NCI-H526 (cell line): ENCODE measurements around the gene CHI3L1.

Experiments
- DNase-seq, 2 experiments: peaks; one replicate each; lab custom pipeline; 2025; lab: John Stamatoyannopoulos, UW

CHI3L1 gene

GRCh38 chr1:203206129-203206687, 19.7 kb upstream of the CHI3L1 start:
- no peak for DNase-seq

DNA sequence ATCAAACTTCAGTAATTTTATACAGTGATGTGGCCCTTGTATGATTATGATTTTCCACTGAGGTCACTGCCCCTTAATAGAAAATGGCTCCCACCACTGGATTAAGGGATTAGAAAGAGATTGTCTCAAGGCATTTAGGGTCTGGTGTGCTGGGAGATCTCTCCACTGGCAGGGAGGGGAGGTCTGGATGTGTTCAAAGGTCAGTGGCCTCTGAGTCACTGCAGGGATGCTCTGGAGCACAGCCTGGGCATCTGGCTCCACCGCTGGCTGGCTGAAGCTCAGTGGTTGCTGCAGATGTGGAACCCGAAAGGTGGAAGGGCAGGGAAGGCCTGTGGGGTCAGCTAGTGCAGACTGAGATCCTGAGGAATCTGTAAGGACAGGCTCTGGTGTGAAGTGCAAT, 18.3 kb upstream of the CHI3L1 start:
- DNase-seq, result no peak

GRCh38 chr1:203202431-203203245, 16.1 kb upstream of the CHI3L1 start:
- no peak for DNase-seq

GRCh38 chr1:203201516-203202205, 15.2 kb upstream of the CHI3L1 start:
- no peak for DNase-seq

DNA sequence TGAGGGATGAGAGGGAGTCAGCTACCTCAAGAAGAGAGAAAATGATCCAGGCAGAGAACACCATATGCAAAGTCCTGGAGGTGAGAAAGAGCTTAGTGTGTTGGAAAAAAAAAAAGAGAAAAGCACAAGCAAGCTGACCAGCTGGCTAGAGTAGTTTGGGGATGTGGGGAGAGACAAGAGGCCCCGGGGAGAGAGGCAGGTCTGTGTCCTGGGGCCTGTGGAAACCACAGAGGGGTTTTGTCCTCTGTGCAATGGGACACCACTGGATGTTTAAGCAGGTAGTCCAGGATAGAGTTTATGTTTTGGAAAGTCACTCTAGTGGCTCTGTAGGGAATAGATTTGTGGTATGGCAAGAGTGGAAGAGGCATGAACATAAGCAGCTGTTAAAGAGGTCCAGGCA, 14.4 kb upstream of the CHI3L1 start:
- no peak for DNase-seq

- DNase-seq, result no peak
Measured at GRCh38 chr1:203199816-203200571, 13.5 kb upstream of the CHI3L1 start.

GRCh38 chr1:203199481-203199815, 12.9 kb upstream of the CHI3L1 start:
- DNase-seq, result no peak

DNA sequence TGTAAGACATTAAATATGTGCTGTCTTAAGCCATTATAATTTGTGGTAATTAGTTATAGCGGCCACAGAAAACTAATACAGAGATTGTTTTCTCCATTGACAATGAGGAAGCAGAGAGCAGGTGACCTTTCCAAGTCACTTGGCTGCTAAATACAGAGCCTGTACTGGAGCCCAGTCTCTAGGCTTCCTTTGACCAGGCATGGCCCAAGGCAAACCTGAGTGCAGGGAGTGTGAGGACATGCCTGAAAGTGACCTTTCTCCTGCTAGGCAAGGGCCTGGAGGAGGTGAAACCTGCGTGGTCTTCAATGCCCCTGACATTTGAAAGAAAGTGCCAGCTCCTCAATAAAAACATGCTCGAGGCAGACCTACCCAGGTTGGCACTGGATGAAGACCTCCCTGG, 12.5 kb upstream of the CHI3L1 start:
- no peak for DNase-seq

DNA sequence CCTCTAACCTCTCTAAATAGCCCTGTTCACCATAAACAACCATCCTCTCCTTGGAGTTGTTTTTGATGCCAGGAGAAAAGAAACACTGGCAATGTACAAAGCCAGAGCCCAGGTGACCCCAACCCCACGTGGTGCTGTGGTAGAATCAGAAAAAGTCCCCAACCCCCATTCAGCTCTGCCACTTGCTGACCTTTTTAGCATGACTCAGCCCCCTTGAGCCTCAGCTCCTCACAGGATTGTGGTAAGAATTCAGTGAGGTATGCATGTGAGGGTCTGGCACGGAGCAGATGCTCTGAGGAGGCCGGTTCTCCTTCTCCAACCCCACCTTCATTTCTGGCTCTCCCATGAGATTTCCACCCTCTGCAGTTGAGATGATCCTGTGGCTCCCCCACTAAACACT, 11.1 kb upstream of the CHI3L1 start:
- DNase-seq, result no peak

DNA sequence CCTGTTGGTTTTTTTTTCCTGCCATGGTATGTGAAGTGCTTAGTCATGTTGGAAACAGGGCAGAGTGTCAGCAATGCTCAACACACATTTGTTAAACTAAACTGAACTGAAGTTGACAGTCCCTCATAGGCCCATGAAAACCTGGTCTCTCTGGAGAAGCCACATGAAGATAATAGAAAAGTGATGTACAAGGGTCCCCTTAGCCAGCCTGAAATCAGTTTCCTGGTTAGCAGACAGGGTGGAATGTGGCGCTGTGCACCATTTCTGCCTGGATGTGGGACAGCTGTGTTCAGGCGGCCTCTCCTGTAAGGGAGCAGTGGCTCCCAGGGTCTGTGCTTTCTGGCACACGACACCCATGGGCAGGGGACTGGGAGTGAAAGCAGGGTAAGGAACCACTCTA, 9.9 kb upstream of the CHI3L1 start:
- no peak for DNase-seq

DNA sequence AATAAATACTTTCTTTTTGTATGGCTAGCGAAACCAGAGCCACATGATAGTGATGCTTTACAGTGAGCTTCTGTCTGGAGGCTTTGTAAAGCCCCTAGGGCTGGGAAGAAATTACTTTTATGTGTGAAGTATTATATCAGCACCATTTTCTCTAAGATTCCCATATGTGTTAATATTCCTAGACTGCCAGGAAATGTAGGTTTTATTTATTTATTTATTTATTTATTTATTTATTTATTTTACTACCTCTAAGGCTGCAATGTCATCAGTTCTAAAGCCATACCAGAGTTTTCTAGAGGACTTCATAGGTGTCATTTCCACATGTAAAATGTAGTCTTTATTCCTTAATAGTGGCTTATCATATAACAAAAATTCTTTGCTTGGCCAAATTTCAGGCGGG, 4.4 kb upstream of the CHI3L1 start:
- DNase-seq, result no peak

GRCh38 chr1:203189951-203190352, 3.4 kb upstream of the CHI3L1 start:
- no peak for DNase-seq

DNA sequence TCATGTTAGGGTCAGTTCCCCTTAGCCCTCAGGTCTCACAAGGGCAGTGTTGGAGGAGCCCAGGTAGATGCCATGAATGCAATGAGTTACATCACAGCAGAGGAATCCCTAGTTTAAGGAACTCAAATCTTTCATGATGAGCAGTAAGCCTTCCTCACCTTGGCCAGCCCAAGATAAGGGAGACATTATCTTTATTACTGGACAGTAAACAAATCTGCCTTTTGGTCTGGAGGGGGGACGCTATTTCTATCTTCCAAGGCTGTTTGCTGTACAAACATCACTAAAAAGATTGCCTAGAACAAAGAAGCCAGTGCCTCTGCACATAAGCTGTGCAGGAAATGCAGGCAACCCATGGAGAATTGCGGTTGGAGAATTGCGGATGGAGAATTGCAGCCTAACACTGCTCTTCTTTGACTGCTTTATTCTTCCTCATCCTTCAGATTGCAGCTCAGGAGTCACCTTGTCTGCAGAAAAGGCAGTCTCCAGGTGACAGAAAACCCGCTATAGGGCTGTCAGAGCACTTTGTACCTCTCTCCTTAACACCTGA, 2.3 kb upstream of the CHI3L1 start:
- no peak for DNase-seq

DNA sequence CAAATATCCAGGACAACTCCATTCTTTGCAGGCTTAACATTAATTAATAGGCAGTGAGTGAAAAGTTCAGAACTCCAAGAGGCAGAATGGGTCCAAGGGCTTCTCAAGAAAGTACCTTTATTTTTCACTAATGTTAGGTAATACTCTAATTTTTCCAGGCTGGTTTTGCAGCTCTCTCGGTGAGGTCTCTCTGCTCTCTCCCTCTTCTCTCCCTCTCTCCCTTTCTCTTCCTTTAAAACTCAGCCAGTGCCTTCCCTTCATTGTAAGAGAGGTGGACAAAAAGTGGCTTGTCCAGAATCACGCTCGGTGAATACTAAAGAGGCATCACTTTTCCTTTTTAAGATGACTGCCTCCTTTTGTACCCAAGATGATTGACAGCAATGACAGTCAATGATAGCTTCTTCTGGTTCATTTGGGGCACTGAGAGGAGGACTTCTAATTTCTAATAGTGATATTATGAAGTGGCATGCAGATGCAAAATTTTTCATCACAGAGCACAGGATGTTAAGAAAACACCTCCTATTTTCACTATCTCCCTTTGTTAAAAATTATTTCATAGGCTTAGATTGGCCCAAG, 1.3 kb upstream of the CHI3L1 start:
- DNase-seq, result no peak

- DNase-seq, result no peak
Measured at GRCh38 chr1:203187304-203187685, 791 bp upstream of the CHI3L1 start.

- no peak for DNase-seq
Measured at GRCh38 chr1:203186091-203186445, 436 bp downstream of the CHI3L1 start.

DNA sequence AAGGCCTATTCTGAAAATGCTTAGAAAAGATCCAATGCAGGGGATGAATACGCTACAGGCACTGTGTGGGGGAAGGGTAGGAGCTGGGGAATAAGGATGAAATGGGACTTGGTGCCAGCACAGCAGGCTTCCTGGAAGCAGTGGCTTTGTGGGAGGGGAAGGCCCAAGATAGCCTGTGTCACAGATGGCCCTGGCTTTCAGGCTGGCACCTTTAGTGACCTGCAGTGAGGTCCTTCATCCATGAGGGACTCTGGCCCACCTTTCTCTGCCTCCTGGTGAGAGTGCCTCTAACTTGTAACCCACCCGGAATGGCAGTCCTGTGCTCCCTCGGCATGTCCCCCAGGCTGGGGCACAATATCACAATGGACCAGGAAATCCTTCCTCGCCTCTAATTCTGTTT, 919 bp downstream of the CHI3L1 start:
- DNase-seq, result no peak

- DNase-seq, result no peak
Measured at GRCh38 chr1:203185061-203185461, 1.4 kb downstream of the CHI3L1 start.

- no peak for DNase-seq
Measured at GRCh38 chr1:203184467-203184866, 2.0 kb downstream of the CHI3L1 start.

- no peak for DNase-seq
Measured at GRCh38 chr1:203183828-203184227, 2.7 kb downstream of the CHI3L1 start.

DNA sequence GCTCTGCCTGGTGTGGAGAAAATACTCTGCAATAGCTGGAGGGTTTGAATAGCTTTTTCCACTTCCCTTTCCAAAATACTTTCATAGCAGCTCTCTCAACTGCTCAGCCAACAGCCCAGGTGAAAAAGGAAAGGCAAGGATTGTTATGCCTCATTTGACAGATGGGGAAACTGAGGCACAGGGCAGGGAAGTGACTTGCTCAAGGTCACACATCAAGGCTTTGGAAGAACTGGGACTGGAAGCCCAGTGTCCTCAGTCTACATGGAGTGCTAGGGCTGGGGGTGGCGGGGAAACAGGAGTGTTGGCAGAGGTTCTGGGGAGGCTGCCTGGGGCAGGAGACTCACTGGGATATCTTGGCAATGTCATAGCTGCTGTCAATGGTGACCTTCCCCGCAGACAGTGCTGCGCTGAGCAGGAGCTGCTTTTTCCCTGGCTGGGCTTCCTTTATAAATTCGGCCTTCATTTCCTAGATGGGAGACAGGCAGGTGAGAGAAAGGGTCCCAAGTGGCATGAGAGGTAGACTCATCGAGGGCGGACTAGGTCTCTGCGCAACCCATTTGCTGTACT, 4.0 kb downstream of the CHI3L1 start:
- DNase-seq, result no peak
